Ascending aorta (tissue), 2 donors: ENCODE data around the gene KANSL1. TPM values are rescaled to one million over a fixed set of nuclear protein-coding genes. Genes with fewer than 3 reads are reported as not detected.

Experiments
- DNase-seq, 2 donors: peaks; one replicate each; pipeline ENCODE4 v3.0.0-alpha.2; 2019; ENCODE audit warnings: low spot score in 2 of 2
- H3K27ac ChIP-seq, 2 donors: fragments of 200-600 bp; sonication (generic); one replicate each; pipeline ENCODE4 v1.5.1; 2016 to 2017; ENCODE audit warnings: mild to moderate bottlenecking in 1 of 2
- H3K27me3 ChIP-seq: fragments of 200-600 bp; sonication (generic); one replicate; pipeline ENCODE4 v1.5.1; 2017
- H3K36me3 ChIP-seq, 2 donors: fragments of 200-600 bp; sonication (generic); one replicate each; pipeline ENCODE4 v1.5.1; 2016
- H3K4me1 ChIP-seq, 2 donors: fragments of 200-600 bp; sonication (generic); one replicate each; pipeline ENCODE4 v1.5.1; 2016 to 2017; ENCODE audit warnings: mild to moderate bottlenecking in 1 of 2
- H3K4me3 ChIP-seq, 2 donors: fragments of 200-600 bp; sonication (generic); one replicate each; pipeline ENCODE4 v1.5.1; 2016 to 2017; ENCODE audit warnings: mild to moderate bottlenecking in 1 of 2
- H3K9me3 ChIP-seq, 2 donors: fragments of 200-600 bp; sonication (generic); one replicate each; pipeline ENCODE4 v1.5.1; 2016
- intact Hi-C: fragments of 100-400 bp; cut with DNase I; formaldehyde crosslinking; loops from one replicate; pipeline ENCODE4 v1.15.1; 2023
- total RNA-seq: library from RNA; depleted of rRNA; stranded (reverse); fragments of >200 nt; gene quantifications from one replicate; pipeline ENCODE4 v1.1.0, GENCODE V29; 2016
- TF ChIP-seq, protein P1 (sequence below), 3 experiments: fragments of 200-600 bp in 2 of 3; fragments of 450-650 bp in 1 of 3; sonication (generic) in 2 of 3; IDR thresholded peaks; one replicate each; pipeline ENCODE4 v1.5.1; 2016 to 2019; ENCODE audit warnings: antibody characterized with exemption in 3 of 3, mild to moderate bottlenecking in 1 of 3, moderate library complexity in 1 of 3

KANSL1 gene
- total RNA-seq, 1 donor from 2014 or later = 53.5 TPM

DNA sequence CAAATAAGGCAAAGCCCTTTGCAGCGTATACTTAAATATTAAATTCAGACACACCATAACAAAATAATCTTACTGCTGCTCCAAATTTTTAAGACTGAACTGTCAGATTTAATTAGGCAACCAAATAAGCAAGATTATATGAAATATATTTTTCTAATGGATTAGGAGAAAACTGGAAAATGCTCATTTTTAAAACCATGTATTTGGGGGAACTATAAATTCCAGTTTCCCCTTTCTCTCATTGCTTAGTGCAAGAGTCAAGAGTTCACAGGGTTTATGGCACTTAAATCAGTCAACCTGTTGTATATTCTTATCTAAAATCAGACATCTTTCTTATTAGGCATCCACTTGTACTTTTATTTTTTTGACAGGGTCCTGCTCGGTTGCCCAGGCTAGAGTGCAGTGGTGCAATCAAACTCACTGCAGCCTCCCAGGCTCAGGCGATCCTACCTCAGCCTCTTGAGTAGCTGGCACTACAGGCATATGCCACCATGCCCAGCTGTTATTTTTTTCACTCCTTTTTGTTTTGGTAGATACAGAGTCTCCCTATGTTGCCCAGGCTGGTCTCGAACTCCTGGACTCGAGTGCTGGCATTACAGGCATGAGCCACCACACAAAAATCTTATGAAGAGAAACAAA lies 2.1 kb upstream of the KANSL1 start:
- Histone ChIP-seq H3K4me1 (peaks cover 7 to 21% of the 10 kb centered on the region in 2 donors), H3K36me3 (no peaks in the 10 kb centered on the region), H3K27me3 (no peaks in the 10 kb centered on the region), H3K9me3 (no peaks in the 10 kb centered on the region), H3K27ac (peak overlapping the region in 1 of 2 donors; percentile 1), H3K4me3 (peak overlapping the region in 1 of 2 donors; percentile 100)
- TF ChIP-seq, protein P1, sequence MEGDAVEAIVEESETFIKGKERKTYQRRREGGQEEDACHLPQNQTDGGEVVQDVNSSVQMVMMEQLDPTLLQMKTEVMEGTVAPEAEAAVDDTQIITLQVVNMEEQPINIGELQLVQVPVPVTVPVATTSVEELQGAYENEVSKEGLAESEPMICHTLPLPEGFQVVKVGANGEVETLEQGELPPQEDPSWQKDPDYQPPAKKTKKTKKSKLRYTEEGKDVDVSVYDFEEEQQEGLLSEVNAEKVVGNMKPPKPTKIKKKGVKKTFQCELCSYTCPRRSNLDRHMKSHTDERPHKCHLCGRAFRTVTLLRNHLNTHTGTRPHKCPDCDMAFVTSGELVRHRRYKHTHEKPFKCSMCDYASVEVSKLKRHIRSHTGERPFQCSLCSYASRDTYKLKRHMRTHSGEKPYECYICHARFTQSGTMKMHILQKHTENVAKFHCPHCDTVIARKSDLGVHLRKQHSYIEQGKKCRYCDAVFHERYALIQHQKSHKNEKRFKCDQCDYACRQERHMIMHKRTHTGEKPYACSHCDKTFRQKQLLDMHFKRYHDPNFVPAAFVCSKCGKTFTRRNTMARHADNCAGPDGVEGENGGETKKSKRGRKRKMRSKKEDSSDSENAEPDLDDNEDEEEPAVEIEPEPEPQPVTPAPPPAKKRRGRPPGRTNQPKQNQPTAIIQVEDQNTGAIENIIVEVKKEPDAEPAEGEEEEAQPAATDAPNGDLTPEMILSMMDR (IDR thresholded peaks at IDR 0.05) = no peak
- no peak for DNase-seq
- intact Hi-C loops = no loop called here

DNA sequence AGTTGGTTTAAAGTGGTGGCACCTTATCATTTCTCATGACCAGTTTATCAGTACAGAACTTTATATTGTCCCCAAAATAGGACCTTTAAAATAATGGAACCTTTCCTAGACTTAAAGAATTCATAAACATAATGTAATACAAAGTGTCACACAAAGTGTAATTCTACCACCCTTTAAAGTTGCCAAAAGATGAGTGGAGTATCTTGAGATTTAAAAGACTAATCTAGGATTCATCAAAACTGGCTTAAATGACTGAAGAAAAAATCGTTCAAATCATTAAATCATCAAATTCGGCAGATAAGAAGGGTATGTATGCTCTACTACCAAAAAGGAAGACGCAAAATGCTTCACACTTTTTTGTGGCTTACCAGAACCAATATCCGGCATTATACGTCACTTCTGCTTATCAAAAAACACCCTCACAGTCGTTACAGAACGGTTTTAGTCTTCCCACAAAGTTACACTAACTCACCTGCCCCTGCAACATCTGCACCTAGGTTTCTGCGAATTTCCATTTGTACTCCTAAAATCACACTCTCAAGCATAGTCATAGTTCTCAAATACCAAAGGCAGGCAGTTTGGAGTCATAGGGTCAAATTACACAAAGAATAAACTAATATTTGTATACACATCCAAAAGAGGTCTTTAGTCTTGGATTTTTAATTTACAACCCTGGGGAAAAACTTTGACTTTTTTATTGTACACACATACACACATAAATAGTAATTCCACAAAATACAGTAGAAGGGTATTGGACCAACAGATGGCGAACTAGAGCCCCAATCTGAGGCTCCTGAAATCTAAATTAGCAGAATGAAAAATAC lies 1.4 kb upstream of the KANSL1 start:
- Histone ChIP-seq H3K36me3 (no peaks in the 10 kb centered on the region), H3K27ac (peak overlapping the region; percentile 99 to 100), H3K27me3 (no peaks in the 10 kb centered on the region), H3K4me1 (peaks cover 11 to 25% of the 10 kb centered on the region in 2 donors), H3K9me3 (no peaks in the 10 kb centered on the region), H3K4me3 (peak overlapping the region; percentile 99 to 100)
- TF ChIP-seq, protein P1 (IDR thresholded peaks at IDR 0.05) = peak; percentile 8 to 35 (median 26)
- no peak for DNase-seq
- intact Hi-C loops = loop anchor here (1.0 kb wide), 1 partner anchor 72 kb away; no protein-coding TSS in a partner anchor

DNA sequence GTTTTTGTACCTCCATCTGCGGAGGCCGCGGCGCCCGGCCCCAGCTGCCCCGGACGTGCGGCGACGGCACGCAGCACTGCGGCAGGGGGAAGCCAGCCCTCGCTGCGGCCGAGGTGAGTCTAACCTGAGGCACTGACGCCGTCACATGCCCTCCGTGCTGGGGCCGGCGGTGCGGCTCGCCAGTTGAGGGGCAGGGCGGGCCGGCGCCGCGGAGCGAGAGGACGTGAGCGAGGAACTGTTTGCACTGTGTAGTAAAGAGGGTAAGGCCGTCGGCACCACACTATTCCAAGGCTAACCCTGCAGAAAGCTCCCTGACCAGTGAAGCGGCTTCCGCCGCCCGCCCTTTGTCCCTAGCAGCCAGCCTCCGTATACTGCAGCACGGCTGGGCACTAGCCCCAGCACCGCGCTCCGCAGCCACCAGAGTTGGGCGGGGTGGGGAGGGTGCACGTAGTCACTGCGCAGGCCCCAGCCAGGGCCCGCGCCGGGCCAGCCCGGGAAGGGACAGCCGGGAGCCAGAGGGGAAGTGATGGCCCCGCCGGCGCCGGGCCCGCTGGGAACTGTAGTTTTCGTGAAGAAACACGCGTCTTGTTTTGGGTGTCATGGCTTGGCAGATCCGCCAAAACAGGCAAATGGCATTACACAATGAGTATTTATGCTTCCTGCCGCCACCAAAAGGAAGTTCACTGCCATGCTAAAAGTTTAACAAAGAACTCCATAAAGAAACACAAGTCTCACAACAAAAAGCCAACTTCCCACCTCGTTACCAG lies 580 bp upstream of the KANSL1 start:
- intact Hi-C loops = loop anchor here (1.0 to 2.0 kb wide), 3 partner anchors 19 to 149 kb away; no protein-coding TSS in a partner anchor
- Histone ChIP-seq H3K4me1 (peaks cover 13 to 33% of the 10 kb centered on the region in 2 donors), H3K9me3 (no peaks in the 10 kb centered on the region), H3K27me3 (no peaks in the 10 kb centered on the region), H3K27ac (peak overlapping the region; percentile 99 to 100), H3K36me3 (no peaks in the 10 kb centered on the region), H3K4me3 (peak overlapping the region; percentile 99 to 100)
- TF ChIP-seq, protein P1 (IDR thresholded peaks at IDR 0.05) = peak in 2 of 3 experiments; percentile 2 to 17
- peak; percentile 83 to 98 for DNase-seq

DNA sequence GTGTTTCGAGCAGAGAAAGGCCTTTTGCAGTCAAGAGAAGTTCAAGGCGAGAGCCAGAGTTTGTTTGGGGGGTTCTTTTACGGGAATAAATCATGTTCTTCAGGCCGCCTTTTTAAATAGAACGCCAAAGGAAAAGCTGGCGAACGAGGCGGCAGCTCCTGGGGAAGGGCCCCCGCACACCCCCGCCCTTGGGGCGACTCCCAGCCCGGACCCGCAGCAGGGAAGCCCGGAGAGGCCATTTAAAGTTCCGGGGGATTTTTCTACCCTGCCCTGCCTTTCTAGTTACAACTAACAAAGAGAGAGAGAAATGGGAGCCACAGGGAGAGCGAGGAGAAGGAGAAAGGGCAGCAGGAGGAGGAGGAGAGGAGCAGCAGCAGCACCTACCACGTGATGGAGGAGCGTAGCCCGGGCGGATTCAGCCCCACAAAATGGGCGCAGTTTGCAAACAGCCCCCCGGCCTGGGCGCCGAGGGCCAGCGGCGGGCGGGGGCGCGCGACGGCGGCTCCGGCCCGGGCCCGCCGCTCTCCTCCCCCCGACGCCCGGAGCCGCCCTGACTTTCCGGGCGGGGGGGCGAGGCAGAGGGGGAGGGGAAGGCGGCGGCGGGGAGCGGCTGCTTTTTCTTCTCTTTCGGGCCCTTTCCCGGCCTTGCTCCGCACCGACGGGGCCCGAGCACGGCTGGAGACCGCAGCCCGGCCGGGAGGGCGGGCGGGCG lies 634 bp downstream of the KANSL1 start:
- Histone ChIP-seq H3K27me3 (no peaks in the 10 kb centered on the region), H3K27ac (peak overlapping the region; percentile 99 to 100), H3K36me3 (no peaks in the 10 kb centered on the region), H3K4me1 (peaks cover 13 to 43% of the 10 kb centered on the region in 2 donors), H3K4me3 (peak overlapping the region; percentile 99 to 100), H3K9me3 (no peaks in the 10 kb centered on the region)
- intact Hi-C loops = loop anchor here (1.0 to 2.0 kb wide), 2 partner anchors 21 to 148 kb away; no protein-coding TSS in a partner anchor
- TF ChIP-seq, protein P1 (IDR thresholded peaks at IDR 0.05) = no peak
- DNase-seq = peak in 1 of 2 donors; percentile 76

DNA sequence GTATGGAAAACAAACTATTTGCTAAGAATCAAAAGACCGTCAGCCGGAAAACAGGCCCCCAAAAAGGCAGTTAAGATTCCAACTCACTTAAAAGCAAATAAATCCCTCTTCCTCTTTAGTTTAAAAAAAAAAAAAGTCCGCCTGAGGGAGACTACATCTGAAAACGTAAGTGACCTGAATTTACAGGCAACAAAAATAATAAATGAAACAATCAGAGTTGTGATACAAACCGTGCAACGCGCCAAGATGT lies 1.1 kb downstream of the KANSL1 start:
- H3K36me3 ChIP-seq = no peaks in the 10 kb centered on the region
- H3K27ac ChIP-seq = peak overlapping the region; percentile 99 to 100
- H3K4me3 ChIP-seq = peak overlapping the region; percentile 99 to 100
- H3K27me3 ChIP-seq = no peaks in the 10 kb centered on the region
- intact Hi-C loops = loop anchor here (2.0 kb wide), 1 partner anchor 147 kb away; no protein-coding TSS in a partner anchor
- H3K9me3 ChIP-seq = no peaks in the 10 kb centered on the region
- H3K4me1 ChIP-seq = peaks cover 13 to 47% of the 10 kb centered on the region in 2 donors
- DNase-seq = no peak
- TF ChIP-seq, protein P1 (IDR thresholded peaks at IDR 0.05) = no peak
